Osteoblast (primary cell): Measurements from ENCODE around the gene TSPAN17. TPM values are rescaled to one million over a fixed set of nuclear protein-coding genes. Genes with fewer than 3 reads are reported as not detected.

Experiments used
- DNase-seq: peaks from one replicate; pipeline ENCODE4 v3.0.0; 2011; ENCODE audit warnings: low spot score, mixed read lengths; ENCODE audit not compliant: insufficient read length; ENCODE audit errors: missing footprints
- H2AFZ ChIP-seq: 2 replicates; pipeline ENCODE4 v1.6.0; 2011; ENCODE audit warnings: mild to moderate bottlenecking, low read length
- H3K27ac ChIP-seq: 2 replicates; pipeline ENCODE4 v1.5.1; 2011; ENCODE audit warnings: mild to moderate bottlenecking, low read depth, low read length, moderate library complexity
- H3K27me3 ChIP-seq: 2 replicates; pipeline ENCODE4 v1.6.0; 2012; ENCODE audit warnings: mild to moderate bottlenecking, control low read depth, inconsistent platforms, low read length, moderate library complexity; ENCODE audit not compliant: insufficient read depth
- H3K36me3 ChIP-seq: 2 replicates; pipeline ENCODE4 v1.5.1; 2011; ENCODE audit warnings: mild to moderate bottlenecking, low read length, control low read depth, moderate library complexity; ENCODE audit not compliant: insufficient read depth
- H3K4me1 ChIP-seq: 2 replicates; pipeline ENCODE4 v1.5.1; 2011; ENCODE audit warnings: mild to moderate bottlenecking, low read length, control low read depth, moderate library complexity; ENCODE audit not compliant: insufficient read depth
- H3K4me2 ChIP-seq: 2 replicates; pipeline ENCODE4 v1.6.0; 2011; ENCODE audit warnings: mild to moderate bottlenecking, low read length; ENCODE audit not compliant: insufficient read depth
- H3K4me3 ChIP-seq: fragments of 200-600 bp; sonication (generic); 3 replicates; pipeline ENCODE4 v1.5.1; 2012; ENCODE audit warnings: mild to moderate bottlenecking, low read length, inconsistent platforms; ENCODE audit not compliant: insufficient read depth
- H3K79me2 ChIP-seq: 2 replicates; pipeline ENCODE4 v1.6.0; 2012; ENCODE audit warnings: mild to moderate bottlenecking, low read length, control low read depth, inconsistent platforms; ENCODE audit not compliant: insufficient read depth
- H3K9me3 ChIP-seq: 2 replicates; pipeline ENCODE4 v1.5.1; 2011; ENCODE audit warnings: low read depth, low read length, control low read depth
- H4K20me1 ChIP-seq: 2 replicates; pipeline ENCODE4 v1.6.0; 2012; ENCODE audit warnings: mild to moderate bottlenecking, low read length, control low read depth; ENCODE audit not compliant: insufficient read depth
- CTCF ChIP-seq: IDR thresholded peaks from 2 replicates; pipeline ENCODE4 v1.5.1; 2011; ENCODE audit warnings: mild to moderate bottlenecking, low read depth, low read length, moderate library complexity; ENCODE audit errors: extremely low read depth
- total RNA-seq: library from RNA; depleted of rRNA; stranded (reverse); fragments of >200 nt; gene quantifications from 2 replicates; pipeline ENCODE4 v1.2.3, GENCODE V29; 2012

TSPAN17 gene
- total RNA-seq, 1 donor = 26.1 TPM

- Histone ChIP-seq H3K4me2 (no peak overlapping the region), H3K27me3 (peaks cover 74% of the 10 kb centered on the region), H3K4me3 (no peak overlapping the region), H3K4me1 (no peaks in the 10 kb centered on the region), H3K9me3 (no peaks in the 10 kb centered on the region), H4K20me1 (peaks cover 6% of the 10 kb centered on the region), H3K27ac (no peak overlapping the region), H3K36me3 (no peaks in the 10 kb centered on the region), H3K79me2 (no peaks in the 10 kb centered on the region), H2AFZ (no peak overlapping the region)
- no peak for TF ChIP-seq CTCF
- DNase-seq = no peak
Measured at GRCh38 chr5:176626876-176627236, 20.4 kb upstream of the TSPAN17 start.

- DNase-seq = no peak
- Histone ChIP-seq H2AFZ (no peak overlapping the region), H3K36me3 (no peaks in the 10 kb centered on the region), H3K27me3 (peaks cover 78% of the 10 kb centered on the region), H3K27ac (no peak overlapping the region), H3K79me2 (no peaks in the 10 kb centered on the region), H3K4me3 (no peak overlapping the region), H3K4me1 (no peaks in the 10 kb centered on the region), H3K9me3 (no peaks in the 10 kb centered on the region), H4K20me1 (peaks cover 6% of the 10 kb centered on the region), H3K4me2 (no peak overlapping the region)
- no peak for TF ChIP-seq CTCF
Measured at GRCh38 chr5:176627582-176627981, 19.7 kb upstream of the TSPAN17 start.

GRCh38 chr5:176628406-176629228, 18.7 kb upstream of the TSPAN17 start:
- H3K27me3 ChIP-seq = peaks cover 84% of the 10 kb centered on the region
- no peak overlapping the region for H3K27ac ChIP-seq
- H2AFZ ChIP-seq = no peak overlapping the region
- H3K4me2 ChIP-seq = no peak overlapping the region
- H3K4me3 ChIP-seq = no peak overlapping the region
- H3K36me3 ChIP-seq = no peaks in the 10 kb centered on the region
- no peaks in the 10 kb centered on the region for H3K4me1 ChIP-seq
- TF ChIP-seq CTCF = no peak
- H3K79me2 ChIP-seq = no peaks in the 10 kb centered on the region
- peaks cover 6% of the 10 kb centered on the region for H4K20me1 ChIP-seq
- H3K9me3 ChIP-seq = no peaks in the 10 kb centered on the region
- no peak for DNase-seq

- peaks cover 86% of the 10 kb centered on the region for H3K27me3 ChIP-seq
- H3K79me2 ChIP-seq = no peaks in the 10 kb centered on the region
- H3K9me3 ChIP-seq = no peaks in the 10 kb centered on the region
- H3K27ac ChIP-seq = no peak overlapping the region
- no peaks in the 10 kb centered on the region for H3K4me1 ChIP-seq
- H3K4me2 ChIP-seq = no peak overlapping the region
- no peak for DNase-seq
- H3K36me3 ChIP-seq = no peaks in the 10 kb centered on the region
- H4K20me1 ChIP-seq = peaks cover 6% of the 10 kb centered on the region
- no peak overlapping the region for H2AFZ ChIP-seq
- no peak overlapping the region for H3K4me3 ChIP-seq
- TF ChIP-seq CTCF = no peak
Measured at GRCh38 chr5:176629317-176629852, 17.9 kb upstream of the TSPAN17 start.
